ENCODE data around the gene CACNA1B. TPM values are rescaled to one million over a fixed set of nuclear protein-coding genes. Genes with fewer than 3 reads are reported as not detected.
A peak's percentile ranks its signal among the peaks of the same experiment; 100 is the strongest.

The CACNA1B gene
- total and polyA plus RNA-seq, 7 donors, result under 0.01 to 1.4 (median 0.55) TPM; not detected in 1

- Histone ChIP-seq H3K4me1 (no peaks in the 10 kb centered on the region), H3K4me3 (no peak overlapping the region), H3K9me3 (no peaks in the 10 kb centered on the region), H3K27me3 (no peaks in the 10 kb centered on the region), H3K27ac (no peak overlapping the region), H3K36me3 (no peaks in the 10 kb centered on the region)
- DNase-seq, result no peak
- TF ChIP-seq POLR2A (IDR thresholded peaks at IDR 0.05) (no peak), EP300 (IDR thresholded peaks at IDR 0.05) (no peak), POLR2AphosphoS5 (IDR thresholded peaks at IDR 0.05) (no peak)
- TF ChIP-seq, protein P1, sequence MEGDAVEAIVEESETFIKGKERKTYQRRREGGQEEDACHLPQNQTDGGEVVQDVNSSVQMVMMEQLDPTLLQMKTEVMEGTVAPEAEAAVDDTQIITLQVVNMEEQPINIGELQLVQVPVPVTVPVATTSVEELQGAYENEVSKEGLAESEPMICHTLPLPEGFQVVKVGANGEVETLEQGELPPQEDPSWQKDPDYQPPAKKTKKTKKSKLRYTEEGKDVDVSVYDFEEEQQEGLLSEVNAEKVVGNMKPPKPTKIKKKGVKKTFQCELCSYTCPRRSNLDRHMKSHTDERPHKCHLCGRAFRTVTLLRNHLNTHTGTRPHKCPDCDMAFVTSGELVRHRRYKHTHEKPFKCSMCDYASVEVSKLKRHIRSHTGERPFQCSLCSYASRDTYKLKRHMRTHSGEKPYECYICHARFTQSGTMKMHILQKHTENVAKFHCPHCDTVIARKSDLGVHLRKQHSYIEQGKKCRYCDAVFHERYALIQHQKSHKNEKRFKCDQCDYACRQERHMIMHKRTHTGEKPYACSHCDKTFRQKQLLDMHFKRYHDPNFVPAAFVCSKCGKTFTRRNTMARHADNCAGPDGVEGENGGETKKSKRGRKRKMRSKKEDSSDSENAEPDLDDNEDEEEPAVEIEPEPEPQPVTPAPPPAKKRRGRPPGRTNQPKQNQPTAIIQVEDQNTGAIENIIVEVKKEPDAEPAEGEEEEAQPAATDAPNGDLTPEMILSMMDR (IDR thresholded peaks at IDR 0.05), result no peak
- WGBS, 2 donors, result 84 to 87% methylated on average over 13 of the region's 13 CpGs
- intact Hi-C loops (cut with DNase I), result no loop called here
Measured at GRCh38 chr9:138003485-138004190, 126.1 kb downstream of the CACNA1B start.

DNA sequence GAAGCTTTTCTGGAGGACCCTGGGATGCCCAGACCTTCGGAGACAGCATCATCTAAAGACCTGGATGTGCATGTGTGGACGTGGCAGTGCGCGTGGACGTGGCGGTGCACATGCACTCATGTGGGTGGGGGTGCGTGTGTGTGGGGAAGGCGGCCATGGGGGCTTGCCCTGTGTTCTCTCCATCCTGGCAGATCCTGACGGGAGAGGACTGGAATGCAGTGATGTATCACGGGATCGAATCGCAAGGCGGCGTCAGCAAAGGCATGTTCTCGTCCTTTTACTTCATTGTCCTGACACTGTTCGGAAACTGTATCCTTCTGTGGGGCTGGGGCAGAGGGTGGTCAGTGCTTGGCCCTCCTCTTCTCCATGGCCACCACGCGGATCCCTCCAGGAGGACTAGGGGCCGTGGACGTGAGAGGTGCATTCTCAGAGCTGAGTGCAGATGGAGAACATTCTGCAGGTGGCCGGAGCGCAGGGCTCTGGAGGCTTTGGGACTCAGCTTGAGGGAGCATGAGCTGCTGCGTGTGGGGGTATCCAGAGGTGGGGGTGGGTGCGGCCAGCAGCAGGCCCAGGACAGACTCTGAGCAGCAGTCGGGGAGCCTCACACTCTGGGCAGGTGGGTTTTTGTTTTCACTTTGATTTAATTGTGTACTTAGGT, 129.1 kb downstream of the CACNA1B start:
- H3K4me3 ChIP-seq, result no peak overlapping the region
- TF ChIP-seq POLR2AphosphoS5 (IDR thresholded peaks at IDR 0.05) (no peak), POLR2A (IDR thresholded peaks at IDR 0.05) (no peak), EP300 (IDR thresholded peaks at IDR 0.05) (no peak)
- TF ChIP-seq, protein P1 (IDR thresholded peaks at IDR 0.05), result no peak
- H3K9me3 ChIP-seq, result no peaks in the 10 kb centered on the region
- 85 to 88% methylated on average over 25 of the region's 25 CpGs for WGBS, 2 donors
- intact Hi-C loops (cut with DNase I), result no loop called here
- no peaks in the 10 kb centered on the region for H3K4me1 ChIP-seq
- peak; percentile 40 for DNase-seq
- H3K27ac ChIP-seq, result no peak overlapping the region
- no peaks in the 10 kb centered on the region for H3K27me3 ChIP-seq
- no peaks in the 10 kb centered on the region for H3K36me3 ChIP-seq

DNA sequence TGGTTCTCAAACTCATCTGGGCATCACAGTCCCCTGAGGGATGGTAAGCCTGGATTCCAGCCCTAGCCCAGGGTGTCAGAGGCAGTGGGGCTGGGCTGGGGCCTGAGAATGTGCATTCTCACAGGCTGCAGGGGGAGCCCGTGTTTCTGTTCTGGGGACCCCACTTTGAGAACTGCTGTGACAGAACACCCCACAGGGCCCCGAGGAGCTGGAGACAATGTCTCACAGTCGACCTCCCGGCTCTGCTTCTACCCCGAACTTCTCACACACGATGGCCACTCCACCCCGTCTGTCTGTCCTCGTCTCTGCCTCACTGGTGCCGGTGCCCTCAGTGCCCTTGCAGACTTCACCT, 130.0 kb downstream of the CACNA1B start:
- no peaks in the 10 kb centered on the region for H3K9me3 ChIP-seq

DNA sequence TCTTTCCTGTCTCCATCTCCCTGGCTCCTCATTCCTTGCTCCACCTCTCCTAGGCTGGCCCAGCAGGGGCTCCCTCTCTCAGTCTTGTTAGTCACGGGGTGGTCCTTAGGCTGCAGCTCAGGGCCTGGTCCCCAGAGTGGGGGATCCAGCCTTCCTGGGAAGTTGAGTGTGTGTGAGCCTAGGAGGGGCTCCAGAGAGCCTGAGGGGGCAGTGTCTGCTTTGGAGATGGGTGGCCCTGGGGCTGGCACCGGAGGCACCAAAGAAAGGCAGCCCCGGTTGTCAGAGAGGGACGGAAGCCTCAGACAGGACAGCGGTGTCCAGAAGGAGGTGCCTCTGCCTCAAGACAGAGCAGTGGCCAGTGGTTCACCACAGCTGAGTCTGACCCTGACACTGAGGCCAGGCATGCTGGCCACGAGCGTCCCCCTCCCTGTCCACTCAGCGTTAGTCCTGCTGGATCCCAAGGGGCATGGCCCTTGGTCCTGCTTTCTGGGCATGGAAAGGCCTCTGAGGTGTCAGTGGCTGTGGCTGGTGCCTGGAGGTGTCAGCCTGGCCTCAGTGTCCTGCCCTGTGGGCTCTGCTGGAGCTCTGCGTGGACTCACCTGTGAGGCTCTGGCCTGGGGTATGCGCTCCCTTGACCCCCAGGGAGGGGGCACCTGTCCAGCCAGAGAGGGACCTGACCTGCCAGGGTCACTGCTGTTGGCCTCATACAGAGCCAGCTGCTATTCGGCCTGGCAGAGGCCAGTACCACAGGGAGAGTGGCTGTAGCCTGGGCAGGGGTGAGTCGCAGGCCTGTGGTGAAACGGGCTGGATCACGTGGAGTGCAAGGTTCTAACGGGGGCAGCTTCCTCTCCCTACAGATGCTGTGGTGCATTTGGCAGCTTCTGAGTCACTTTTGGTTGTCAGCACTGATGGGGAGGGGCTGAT, 130.6 kb downstream of the CACNA1B start:
- DNase-seq, result peak; percentile 53
- Histone ChIP-seq H3K9me3 (no peaks in the 10 kb centered on the region), H3K4me3 (no peak overlapping the region), H3K36me3 (no peaks in the 10 kb centered on the region), H3K27me3 (no peaks in the 10 kb centered on the region), H3K27ac (no peak overlapping the region), H3K4me1 (no peaks in the 10 kb centered on the region)
- 82 to 85% methylated on average over 15 of the region's 15 CpGs for WGBS, 2 donors
- no peak for TF ChIP-seq POLR2AphosphoS5 (IDR thresholded peaks at IDR 0.05)
- no peak for TF ChIP-seq POLR2A (IDR thresholded peaks at IDR 0.05)
- no peak for TF ChIP-seq EP300 (IDR thresholded peaks at IDR 0.05)
- TF ChIP-seq, protein P1 (IDR thresholded peaks at IDR 0.05), result no peak
- intact Hi-C loops (cut with DNase I), result no loop called here

More for the DNA sequence above, 130.0 kb downstream of the CACNA1B start:
- Histone ChIP-seq H3K27me3 (no peaks in the 10 kb centered on the region), H3K36me3 (no peaks in the 10 kb centered on the region), H3K4me1 (no peaks in the 10 kb centered on the region), H3K4me3 (no peak overlapping the region), H3K27ac (no peak overlapping the region)
- intact Hi-C loops (cut with DNase I), result no loop called here
- 81 to 89% methylated on average over 9 of the region's 9 CpGs for WGBS, 2 donors
- DNase-seq, result peak; percentile 50
- TF ChIP-seq EP300 (IDR thresholded peaks at IDR 0.05) (no peak), POLR2AphosphoS5 (IDR thresholded peaks at IDR 0.05) (no peak), POLR2A (IDR thresholded peaks at IDR 0.05) (no peak)
- TF ChIP-seq, protein P1 (IDR thresholded peaks at IDR 0.05), result no peak

All from sigmoid colon (tissue), 7 donors.